ENCODE results near the gene BRD7. TPM values are rescaled to one million over a fixed set of nuclear protein-coding genes. Genes with fewer than 3 reads are reported as not detected.
A peak's percentile ranks its signal among the peaks of the same experiment; 100 is the strongest.

The BRD7 gene
- total and polyA plus RNA-seq, 2 donors (not counting 1 experiment from before 2014, with no cell fraction given) = 29.8 to 64.5 TPM

DNA sequence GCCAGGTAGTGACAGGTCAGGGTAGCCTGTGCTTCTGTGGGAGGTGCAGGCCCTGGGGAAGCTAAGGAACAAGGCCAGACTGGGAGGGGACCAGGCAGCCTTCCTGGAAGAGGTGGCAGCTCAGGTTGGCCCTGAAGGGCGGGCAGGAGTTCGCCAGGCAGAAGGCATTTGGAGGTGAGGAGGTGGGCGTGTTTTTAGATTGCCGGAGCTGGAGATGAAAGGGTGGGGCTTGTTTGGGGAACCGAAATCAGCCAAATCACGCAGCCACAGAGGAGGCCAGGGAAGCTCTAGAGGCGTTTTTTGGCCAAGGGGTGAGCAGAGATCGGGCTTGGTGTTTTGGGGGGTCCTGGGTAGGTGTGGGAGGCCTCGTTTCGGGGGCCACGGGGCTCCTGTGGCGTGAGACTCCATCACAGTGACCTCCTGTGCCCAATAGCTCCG is 94.9 kb downstream of the BRD7 start:
- CTCF ChIA-PET = interaction anchor here (0.8 to 8.8 kb wide), 13 partner anchors 8 to 392 kb away, joined by 3 to 63 read pairs (median 13); partner anchors contain the start of gene ADCY7
- intact Hi-C loops (cut with micrococcal nuclease) = loop anchor here (1.0 to 2.0 kb wide), 5 partner anchors 8 to 467 kb away; partner anchors contain the start of genes ADCY7 and SNX20
- 2% methylated on average over 13 of the region's 13 CpGs for WGBS (ENCODE audit: insufficient coverage)
- DNase-seq (peak; percentile 88), ATAC-seq (ENCODE audit: low read depth) (peak; percentile 81)
- Histone ChIP-seq H3K4me3 (ENCODE audit: control extremely low read depth in 1 of 5, extremely low read depth in 1 of 5, insufficient read depth in 1 of 5, low read depth in 2 of 5, low read length in 4 of 5) (peak overlapping the region; percentile 12 to 84 (median 80)), H3K4me1 (ENCODE audit: control insufficient read depth in 2 of 2, insufficient read depth in 2 of 2, low read length in 2 of 2) (peaks cover 64 to 75% of the 10 kb centered on the region in 2 donors), H3K36me3 (replicated peaks in 1 of 2; ENCODE audit: control extremely low read depth in 1 of 2, control insufficient read depth in 1 of 2, extremely low read depth in 1 of 2, insufficient read depth in 2 of 2, low read length in 1 of 2) (no peaks in the 10 kb centered on the region), H3K9ac (ENCODE audit: low read length) (peak overlapping the region; percentile 87), H3K27me3 (replicated peaks in 1 of 4; ENCODE audit: control extremely low read depth in 1 of 4, control insufficient read depth in 3 of 4, insufficient read depth in 4 of 4, low read length in 3 of 4) (no peaks in the 10 kb centered on the region), H2AFZ (ENCODE audit: insufficient read depth, low read depth, low read length, poor library complexity, severe bottlenecking) (peak overlapping the region; percentile 64), H3K79me2 (ENCODE audit: control insufficient read depth, insufficient read depth, low read length) (peaks cover 67% of the 10 kb centered on the region), H3K27ac (ENCODE audit: low read length in 2 of 2) (peak overlapping the region; percentile 93 to 97), H3K9me3 (ENCODE audit: control extremely low read depth in 1 of 3, control insufficient read depth in 2 of 3, insufficient read depth in 1 of 3, low read length in 2 of 3) (no peaks in the 10 kb centered on the region), H3K4me2 (replicated peaks; ENCODE audit: low read depth, low read length, poor library complexity, severe bottlenecking) (peak overlapping the region; percentile 90), H4K20me1 (ENCODE audit: control insufficient read depth, insufficient read depth, low read length, poor library complexity, severe bottlenecking) (no peaks in the 10 kb centered on the region)
- Mint-ChIP-seq H3K27ac (peak overlapping the region; percentile 100), H3K27me3 (no peaks in the 10 kb centered on the region), H3K9me3 (ENCODE audit: insufficient read depth) (peaks cover 4% of the 10 kb centered on the region), H3K4me1 (peaks cover 75% of the 10 kb centered on the region), H3K4me3 (peak overlapping the region; percentile 98)
- TF ChIP-seq, protein P1, sequence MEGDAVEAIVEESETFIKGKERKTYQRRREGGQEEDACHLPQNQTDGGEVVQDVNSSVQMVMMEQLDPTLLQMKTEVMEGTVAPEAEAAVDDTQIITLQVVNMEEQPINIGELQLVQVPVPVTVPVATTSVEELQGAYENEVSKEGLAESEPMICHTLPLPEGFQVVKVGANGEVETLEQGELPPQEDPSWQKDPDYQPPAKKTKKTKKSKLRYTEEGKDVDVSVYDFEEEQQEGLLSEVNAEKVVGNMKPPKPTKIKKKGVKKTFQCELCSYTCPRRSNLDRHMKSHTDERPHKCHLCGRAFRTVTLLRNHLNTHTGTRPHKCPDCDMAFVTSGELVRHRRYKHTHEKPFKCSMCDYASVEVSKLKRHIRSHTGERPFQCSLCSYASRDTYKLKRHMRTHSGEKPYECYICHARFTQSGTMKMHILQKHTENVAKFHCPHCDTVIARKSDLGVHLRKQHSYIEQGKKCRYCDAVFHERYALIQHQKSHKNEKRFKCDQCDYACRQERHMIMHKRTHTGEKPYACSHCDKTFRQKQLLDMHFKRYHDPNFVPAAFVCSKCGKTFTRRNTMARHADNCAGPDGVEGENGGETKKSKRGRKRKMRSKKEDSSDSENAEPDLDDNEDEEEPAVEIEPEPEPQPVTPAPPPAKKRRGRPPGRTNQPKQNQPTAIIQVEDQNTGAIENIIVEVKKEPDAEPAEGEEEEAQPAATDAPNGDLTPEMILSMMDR (IDR thresholded peaks at IDR 0.05) = no peak
- no peak for TF ChIP-seq EZH2 (IDR thresholded peaks at IDR 0.05; ENCODE audit: borderline replicate concordance, insufficient read depth, low read depth, low read length, poor library complexity, severe bottlenecking)
- POLR2A ChIA-PET = interaction anchor here (0.6 to 3.8 kb wide), 17 partner anchors 8 to 468 kb away, joined by 3 to 39 read pairs (median 4); partner anchors contain the start of genes ADCY7, CYLD and SNX20

DNA sequence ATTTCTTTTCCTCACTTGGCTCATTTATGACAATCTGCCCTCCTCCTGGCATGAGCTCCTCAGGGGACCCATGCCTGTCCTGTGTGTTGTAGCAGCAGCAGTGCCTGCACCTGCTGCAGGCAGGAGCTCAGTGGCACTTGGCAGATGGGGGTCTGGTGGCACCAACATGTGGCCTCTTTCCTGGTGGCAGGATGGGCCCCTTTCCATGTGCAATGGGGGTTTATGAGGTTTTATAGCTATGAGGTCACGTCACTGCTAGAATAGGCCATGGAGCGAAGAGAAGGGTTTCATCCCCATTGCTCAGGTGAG is 95.5 kb downstream of the BRD7 start:
- no peaks in the 10 kb centered on the region for H3K27me3 Mint-ChIP-seq
- Histone ChIP-seq H3K4me2 (replicated peaks; ENCODE audit: low read depth, low read length, poor library complexity, severe bottlenecking) (peak overlapping the region; percentile 90), H3K27ac (ENCODE audit: low read length in 2 of 2) (peak overlapping the region; percentile 93 to 97), H3K4me3 (ENCODE audit: control extremely low read depth in 1 of 5, extremely low read depth in 1 of 5, insufficient read depth in 1 of 5, low read depth in 2 of 5, low read length in 4 of 5) (peak overlapping the region in 2 of 5 experiments; percentile 73 to 84), H3K9me3 (ENCODE audit: control extremely low read depth in 1 of 3, control insufficient read depth in 2 of 3, insufficient read depth in 1 of 3, low read length in 2 of 3) (no peaks in the 10 kb centered on the region), H3K79me2 (ENCODE audit: control insufficient read depth, insufficient read depth, low read length) (peaks cover 67% of the 10 kb centered on the region), H4K20me1 (ENCODE audit: control insufficient read depth, insufficient read depth, low read length, poor library complexity, severe bottlenecking) (no peaks in the 10 kb centered on the region), H3K36me3 (replicated peaks in 1 of 2; ENCODE audit: control extremely low read depth in 1 of 2, control insufficient read depth in 1 of 2, extremely low read depth in 1 of 2, insufficient read depth in 2 of 2, low read length in 1 of 2) (no peaks in the 10 kb centered on the region), H2AFZ (ENCODE audit: insufficient read depth, low read depth, low read length, poor library complexity, severe bottlenecking) (peak overlapping the region; percentile 64), H3K4me1 (ENCODE audit: control insufficient read depth in 2 of 2, insufficient read depth in 2 of 2, low read length in 2 of 2) (peaks cover 61 to 71% of the 10 kb centered on the region in 2 donors), H3K9ac (ENCODE audit: low read length) (peak overlapping the region; percentile 87), H3K27me3 (replicated peaks in 1 of 4; ENCODE audit: control extremely low read depth in 1 of 4, control insufficient read depth in 3 of 4, insufficient read depth in 4 of 4, low read length in 3 of 4) (no peaks in the 10 kb centered on the region)
- DNase-seq (no peak), ATAC-seq (ENCODE audit: low read depth) (no peak)
- intact Hi-C loops (cut with micrococcal nuclease) = no loop called here
- H3K4me1 Mint-ChIP-seq = peaks cover 72% of the 10 kb centered on the region
- peak overlapping the region; percentile 100 for H3K27ac Mint-ChIP-seq
- peaks cover 3% of the 10 kb centered on the region for H3K9me3 Mint-ChIP-seq (ENCODE audit: insufficient read depth)
- WGBS (ENCODE audit: insufficient coverage) = 71% methylated on average over 2 of the region's 2 CpGs
- TF ChIP-seq EZH2 (IDR thresholded peaks at IDR 0.05; ENCODE audit: borderline replicate concordance, insufficient read depth, low read depth, low read length, poor library complexity, severe bottlenecking) = no peak
- TF ChIP-seq, protein P1 (IDR thresholded peaks at IDR 0.05) = no peak
- ChIA-PET CTCF (interaction anchor here (0.8 to 8.8 kb wide), 10 partner anchors 9 to 392 kb away, joined by 3 to 63 read pairs (median 21); partner anchors contain the start of gene ADCY7), POLR2A (interaction anchor here (1.0 to 3.8 kb wide), 8 partner anchors 7 to 408 kb away, joined by 3 to 39 read pairs (median 6); partner anchors contain the start of genes ADCY7 and SNX20)
- H3K4me3 Mint-ChIP-seq = peak overlapping the region; percentile 98
